HL-60 (cell line): Measurements from ENCODE around the gene DCXR.

Experiments used
- CTCF ChIP-seq: IDR thresholded peaks from one replicate; pipeline ENCODE4 v1.5.1; 2011; ENCODE audit warnings: low read length, control low read depth, inconsistent platforms; ENCODE audit not compliant: insufficient read depth
- POLR2AphosphoS5 ChIP-seq: IDR thresholded peaks from 2 replicates; pipeline ENCODE4 v1.6.1; 2012; ENCODE audit warnings: low read depth
- REST ChIP-seq: IDR thresholded peaks from 2 replicates; pipeline ENCODE4 v1.6.1; 2012; ENCODE audit warnings: low read depth; ENCODE audit not compliant: insufficient replicate concordance

- TF ChIP-seq CTCF (no peak), REST (no peak), POLR2AphosphoS5 (no peak)
Measured at GRCh38 chr17:81993729-81994592, 43.5 kb downstream of the DCXR start.
